IPS DF 6.9 (cell line): Measurements from ENCODE around the gene TXK.

Source experiments
- DNase-seq: peaks from one replicate; pipeline ENCODE4 v3.0.0-alpha.2; 2013; ENCODE audit warnings: low read depth, low spot score
- H3K27ac ChIP-seq: one replicate; pipeline ENCODE4 v1.5.1; 2013; ENCODE audit warnings: low read length, control low read depth
- H3K27me3 ChIP-seq: 2 replicates; pipeline ENCODE4 v1.6.1; 2013; ENCODE audit warnings: mild to moderate bottlenecking, low read length; ENCODE audit not compliant: control insufficient read depth, insufficient read depth
- H3K36me3 ChIP-seq: 2 replicates; pipeline ENCODE4 v1.6.1; 2013; ENCODE audit warnings: low read length; ENCODE audit not compliant: control insufficient read depth, insufficient read depth
- H3K4me1 ChIP-seq: 2 replicates; pipeline ENCODE4 v1.6.1; 2013; ENCODE audit warnings: low read length; ENCODE audit not compliant: control insufficient read depth, insufficient read depth
- H3K4me3 ChIP-seq: 2 replicates; pipeline ENCODE4 v1.5.1; 2013; ENCODE audit warnings: mild to moderate bottlenecking, low read length
- H3K9me3 ChIP-seq: 2 replicates; pipeline ENCODE4 v1.6.1; 2013; ENCODE audit warnings: low read length, inconsistent platforms; ENCODE audit not compliant: control insufficient read depth, insufficient read depth
- WGBS: extraction: QIAGEN DNeasy Blood & Tissue Kit; methylation state at CpG from one replicate; pipeline ENCODE4 v1.1.7; 2013; ENCODE audit warnings: mixed read lengths, missing lambda C conversion rate; ENCODE audit not compliant: insufficient read length, insufficient coverage; 5-methylcytosine and 5-hydroxymethylcytosine counted together

The TXK gene

DNA sequence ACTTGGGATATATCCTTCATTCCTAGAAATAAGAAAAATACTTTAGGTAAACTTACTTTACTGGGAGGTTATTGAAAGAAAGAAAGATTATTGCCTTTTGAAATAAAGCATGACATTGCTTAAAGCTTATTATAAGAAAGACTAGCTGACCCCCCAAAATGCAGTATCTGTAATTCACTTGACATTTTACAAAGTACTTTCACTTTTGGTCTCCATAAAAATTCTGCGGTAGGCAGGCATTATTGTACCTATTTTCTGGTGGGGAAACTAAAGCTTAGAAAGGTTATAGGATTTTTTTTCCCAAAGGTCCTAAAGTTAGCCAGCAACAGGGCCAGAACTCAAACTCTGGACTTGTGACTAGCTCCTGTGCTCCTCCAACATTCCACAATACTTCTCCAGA, 29.7 kb upstream of the TXK start:
- no peak overlapping the region for H3K27ac ChIP-seq
- H3K4me1 ChIP-seq = no peaks in the 10 kb centered on the region
- H3K27me3 ChIP-seq = no peaks in the 10 kb centered on the region
- no CpG with 5 or more reads among the region's 1 CpG for WGBS
- H3K36me3 ChIP-seq = no peaks in the 10 kb centered on the region
- H3K4me3 ChIP-seq = no peak overlapping the region
- no peaks in the 10 kb centered on the region for H3K9me3 ChIP-seq
- DNase-seq = no peak

DNA sequence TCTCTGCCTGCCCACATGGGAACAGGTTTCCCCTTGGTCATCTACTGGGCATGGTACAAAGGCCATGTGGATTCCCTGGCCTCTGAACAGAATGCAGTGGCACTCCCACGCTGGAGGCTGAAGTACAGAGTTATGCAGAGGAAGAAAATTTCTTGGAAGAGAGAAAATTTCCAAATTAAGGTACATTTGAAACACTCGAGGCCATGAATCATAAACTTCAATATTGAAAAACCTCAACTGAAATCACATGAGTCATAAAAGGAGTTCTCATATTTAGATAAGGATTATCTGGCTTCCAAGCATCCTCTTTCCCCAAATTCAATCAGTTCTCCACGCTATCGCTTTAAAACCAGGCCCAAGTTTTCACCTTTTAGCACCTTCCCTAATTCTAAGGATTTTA, 28.1 kb upstream of the TXK start:
- DNase-seq = no peak
- H3K4me3 ChIP-seq = no peak overlapping the region
- no peaks in the 10 kb centered on the region for H3K27me3 ChIP-seq
- no peaks in the 10 kb centered on the region for H3K9me3 ChIP-seq
- no peak overlapping the region for H3K27ac ChIP-seq
- H3K4me1 ChIP-seq = no peaks in the 10 kb centered on the region
- no CpG with 5 or more reads among the region's 4 CpGs for WGBS
- H3K36me3 ChIP-seq = no peaks in the 10 kb centered on the region

DNA sequence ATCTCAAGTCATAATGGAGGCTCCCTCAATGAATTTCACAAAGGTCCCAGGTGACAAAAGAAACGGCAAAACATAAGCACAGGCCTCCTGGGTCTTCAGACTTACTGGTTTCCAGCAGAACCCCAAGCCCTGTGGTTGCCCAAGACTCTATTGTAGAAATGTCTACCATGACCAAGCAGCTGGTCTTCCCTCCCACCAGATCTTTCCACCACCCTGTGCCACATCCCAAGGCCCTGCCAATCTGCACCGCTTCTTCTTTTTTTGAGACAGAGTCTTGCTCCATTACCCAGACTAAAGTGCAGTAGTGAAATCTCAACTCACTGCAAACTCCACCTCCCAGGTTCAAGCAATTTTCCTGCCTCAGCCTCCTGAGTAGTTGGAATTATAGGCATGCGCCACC, 23.2 kb upstream of the TXK start:
- H3K36me3 ChIP-seq = no peaks in the 10 kb centered on the region; the same call in 1 of the 2 replicates
- no peak overlapping the region for H3K4me3 ChIP-seq
- H3K9me3 ChIP-seq = peaks cover 2% of the 10 kb centered on the region; the same call in 1 of the 2 replicates
- no peaks in the 10 kb centered on the region for H3K4me1 ChIP-seq
- no peaks in the 10 kb centered on the region for H3K27me3 ChIP-seq
- no peak for DNase-seq
- H3K27ac ChIP-seq = no peak overlapping the region
- WGBS = no CpG with 5 or more reads among the region's 3 CpGs

DNA sequence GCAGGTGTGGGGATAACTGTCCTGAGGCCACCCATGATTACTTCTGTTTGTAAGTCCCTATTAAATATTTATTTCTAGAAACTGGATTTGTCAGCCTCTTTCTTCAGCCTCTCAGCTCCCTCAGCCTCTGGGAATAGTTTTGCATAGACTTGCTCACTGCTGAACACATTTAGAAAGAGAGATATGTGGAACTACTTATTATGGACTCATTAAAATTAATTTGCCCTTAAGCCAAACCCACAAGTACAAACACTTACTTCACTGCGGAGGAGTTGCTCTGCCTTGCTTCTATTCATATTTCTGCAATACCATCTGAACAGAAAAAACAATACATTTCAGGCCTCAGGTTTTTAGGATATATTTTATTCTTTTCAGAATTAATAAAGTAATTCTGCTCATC, 22.4 kb upstream of the TXK start:
- H3K27me3 ChIP-seq = no peaks in the 10 kb centered on the region
- H3K4me3 ChIP-seq = no peak overlapping the region
- no peak overlapping the region for H3K27ac ChIP-seq
- H3K36me3 ChIP-seq = no peaks in the 10 kb centered on the region; the same call in 1 of the 2 replicates
- peaks cover 2% of the 10 kb centered on the region; the same call in 1 of the 2 replicates for H3K9me3 ChIP-seq
- WGBS = no CpG with 5 or more reads among the region's 1 CpG
- H3K4me1 ChIP-seq = no peaks in the 10 kb centered on the region
- no peak for DNase-seq

DNA sequence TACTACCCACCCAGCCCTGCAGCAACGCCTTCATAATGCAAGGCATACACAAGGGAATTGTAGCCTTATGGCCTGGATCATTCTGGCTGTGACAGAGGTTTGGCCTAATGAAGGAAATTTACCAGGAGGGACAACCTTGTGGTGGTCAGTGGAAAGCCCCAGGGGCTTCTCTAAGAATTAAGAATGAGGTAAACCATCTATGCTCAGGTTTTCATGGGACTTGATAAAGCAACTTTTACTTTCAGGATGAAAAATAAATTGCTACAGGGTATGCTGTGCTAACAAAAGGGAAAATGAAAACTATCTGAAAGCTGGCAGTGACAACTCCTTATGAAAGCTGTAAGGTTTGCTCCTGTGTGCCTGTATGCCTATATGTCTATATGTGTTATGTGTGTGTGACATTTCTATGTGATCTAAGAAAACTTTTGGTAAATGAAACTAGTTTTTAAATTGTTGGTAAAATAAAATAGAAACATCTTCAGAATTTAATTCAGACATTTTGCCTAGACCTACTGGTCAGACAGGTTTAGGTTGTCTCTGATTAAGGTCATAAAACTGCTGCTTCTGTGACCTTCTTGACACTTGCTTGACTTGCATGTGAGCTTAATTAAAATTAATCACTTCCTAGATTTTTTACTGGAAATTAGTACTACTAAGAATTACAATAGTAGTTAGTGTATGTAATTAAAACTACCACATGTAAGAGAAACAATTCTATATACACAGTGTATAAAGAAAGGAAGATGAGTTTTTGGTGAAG, 19.9 kb upstream of the TXK start:
- no peak overlapping the region for H3K4me3 ChIP-seq
- H3K36me3 ChIP-seq = no peaks in the 10 kb centered on the region; the same call in 1 of the 2 replicates
- no peaks in the 10 kb centered on the region for H3K27me3 ChIP-seq
- no peak for DNase-seq
- no CpG with 5 or more reads among the region's 1 CpG for WGBS
- peaks cover 2% of the 10 kb centered on the region; the same call in 1 of the 2 replicates for H3K9me3 ChIP-seq
- peaks cover 2% of the 10 kb centered on the region; the same call in 1 of the 2 replicates for H3K4me1 ChIP-seq
- no peak overlapping the region for H3K27ac ChIP-seq

GRCh38 chr4:48152259-48152658, 18.2 kb upstream of the TXK start:
- H3K27me3 ChIP-seq = no peaks in the 10 kb centered on the region
- H3K27ac ChIP-seq = no peak overlapping the region
- no peak for DNase-seq
- no peaks in the 10 kb centered on the region; the same call in 1 of the 2 replicates for H3K36me3 ChIP-seq
- peaks cover 2% of the 10 kb centered on the region; the same call in 1 of the 2 replicates for H3K9me3 ChIP-seq
- H3K4me3 ChIP-seq = no peak overlapping the region
- H3K4me1 ChIP-seq = peaks cover 2% of the 10 kb centered on the region; the same call in 1 of the 2 replicates
- WGBS = 100% methylated on average over 1 of the region's 5 CpGs

- Histone ChIP-seq H3K27ac (no peak overlapping the region), H3K36me3 (no peaks in the 10 kb centered on the region; the same call in 1 of the 2 replicates), H3K4me3 (no peak overlapping the region), H3K27me3 (no peaks in the 10 kb centered on the region), H3K9me3 (no peaks in the 10 kb centered on the region; the same call in 1 of the 2 replicates), H3K4me1 (peaks cover 2% of the 10 kb centered on the region; the same call in 1 of the 2 replicates)
- DNase-seq = no peak
- WGBS = no CpG with 5 or more reads among the region's 3 CpGs
Measured at GRCh38 chr4:48149827-48150370, 15.8 kb upstream of the TXK start.

DNA sequence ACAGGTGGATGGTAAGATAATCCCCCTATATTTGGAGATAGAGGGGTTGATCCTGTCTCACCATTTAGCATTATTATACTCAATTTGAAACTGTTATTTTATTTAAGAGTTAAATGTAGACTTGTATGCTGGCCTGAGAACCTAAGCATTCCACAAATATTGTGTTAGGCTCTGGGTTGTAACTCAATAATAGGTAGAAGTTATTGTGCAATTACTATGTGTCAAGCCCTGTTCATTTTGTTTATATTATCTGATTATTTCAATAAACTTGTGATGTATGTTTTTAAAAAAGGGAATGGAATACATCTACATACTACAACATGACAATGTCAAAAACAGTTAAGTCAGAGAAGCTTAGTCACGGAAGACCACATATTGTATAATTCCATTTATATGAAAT, 13.6 kb upstream of the TXK start:
- no CpG with 5 or more reads among the region's 1 CpG for WGBS
- H3K4me3 ChIP-seq = no peak overlapping the region
- no peaks in the 10 kb centered on the region for H3K9me3 ChIP-seq
- peaks cover 2% of the 10 kb centered on the region; the same call in 1 of the 2 replicates for H3K4me1 ChIP-seq
- no peak for DNase-seq
- no peak overlapping the region for H3K27ac ChIP-seq
- H3K27me3 ChIP-seq = no peaks in the 10 kb centered on the region
- no peaks in the 10 kb centered on the region for H3K36me3 ChIP-seq

DNA sequence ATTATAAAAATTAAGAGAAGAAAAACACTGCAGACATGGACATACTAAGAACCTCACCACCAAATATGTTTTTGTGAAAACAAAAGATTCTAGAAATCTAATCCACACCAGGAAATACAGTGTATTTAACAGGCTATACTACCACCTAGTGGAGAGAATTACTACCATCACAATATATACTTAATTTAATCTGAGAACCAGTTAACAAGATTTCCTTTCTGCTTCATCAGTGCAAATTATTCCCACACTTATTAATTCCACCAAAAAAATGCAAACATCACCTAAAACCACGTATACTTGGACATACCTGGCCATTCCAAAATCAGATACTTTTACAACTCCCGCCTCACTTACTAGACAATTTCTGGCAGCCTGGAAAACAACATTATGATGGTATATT, 7.0 kb upstream of the TXK start:
- Histone ChIP-seq H3K27ac (no peak overlapping the region), H3K36me3 (no peaks in the 10 kb centered on the region), H3K4me1 (no peaks in the 10 kb centered on the region), H3K4me3 (no peak overlapping the region), H3K9me3 (no peaks in the 10 kb centered on the region), H3K27me3 (no peaks in the 10 kb centered on the region)
- DNase-seq = no peak
- 100% methylated on average over 1 of the region's 2 CpGs for WGBS

DNA sequence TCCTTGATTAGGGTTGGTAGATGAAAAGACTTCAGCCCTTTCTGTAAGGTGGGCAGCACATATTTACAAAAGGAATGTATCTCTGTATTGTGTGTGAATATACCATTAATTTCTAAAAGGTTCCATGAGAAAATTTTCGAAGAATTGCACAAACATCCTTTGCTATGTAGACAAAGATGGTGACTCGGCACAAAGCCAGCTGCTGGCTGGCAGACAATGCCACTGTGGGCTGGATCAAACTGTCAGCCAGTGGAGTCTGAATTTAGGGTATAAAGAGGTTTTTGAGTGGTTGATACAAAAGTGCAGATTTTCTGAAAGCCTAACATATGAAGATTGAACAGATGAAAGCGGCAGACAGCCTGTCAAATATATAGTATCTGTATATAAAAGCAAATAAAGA, 5.6 kb upstream of the TXK start:
- Histone ChIP-seq H3K27me3 (no peaks in the 10 kb centered on the region), H3K36me3 (no peaks in the 10 kb centered on the region), H3K4me1 (no peaks in the 10 kb centered on the region), H3K4me3 (no peak overlapping the region), H3K27ac (no peak overlapping the region), H3K9me3 (no peaks in the 10 kb centered on the region)
- DNase-seq = no peak
- WGBS = no CpG with 5 or more reads among the region's 3 CpGs
